KOPT-K1 (cell line): Measurements from ENCODE around the gene IL2RA.
"Not testable (repeated sequence)": the region's sequence is repeated elsewhere in the genome, so short reads cannot be mapped to it uniquely, and the experiment has no call there.

ENCODE experiments used
- H3K27ac ChIP-seq: fragments of 200-600 bp; sonication (generic); 2 replicates; pipeline ENCODE4 v1.5.1; 2016; ENCODE audit warnings: antibody characterized with exemption, mild to moderate bottlenecking, low read depth, low read length; ENCODE audit not compliant: poor library complexity, severe bottlenecking
- H3K36me3 ChIP-seq: fragments of 200-600 bp; sonication (generic); 2 replicates; pipeline ENCODE4 v1.5.1; 2017; ENCODE audit warnings: antibody characterized with exemption, mild to moderate bottlenecking, low read length, moderate library complexity; ENCODE audit not compliant: insufficient read depth
- H3K9me3 ChIP-seq: fragments of 200-600 bp; sonication (generic); 2 replicates; pipeline ENCODE4 v1.5.1; 2017; ENCODE audit warnings: antibody characterized with exemption, low read length, mild to moderate bottlenecking; ENCODE audit not compliant: insufficient read depth, poor library complexity, severe bottlenecking

Gene IL2RA

GRCh38 chr10:5963071-5963470 is 99.1 kb downstream of the IL2RA start:
- Histone ChIP-seq H3K27ac (no peak overlapping the region), H3K36me3 (peaks cover 15% of the 10 kb centered on the region; the same call in 1 of the 2 replicates), H3K9me3 (no peaks in the 10 kb centered on the region)

DNA sequence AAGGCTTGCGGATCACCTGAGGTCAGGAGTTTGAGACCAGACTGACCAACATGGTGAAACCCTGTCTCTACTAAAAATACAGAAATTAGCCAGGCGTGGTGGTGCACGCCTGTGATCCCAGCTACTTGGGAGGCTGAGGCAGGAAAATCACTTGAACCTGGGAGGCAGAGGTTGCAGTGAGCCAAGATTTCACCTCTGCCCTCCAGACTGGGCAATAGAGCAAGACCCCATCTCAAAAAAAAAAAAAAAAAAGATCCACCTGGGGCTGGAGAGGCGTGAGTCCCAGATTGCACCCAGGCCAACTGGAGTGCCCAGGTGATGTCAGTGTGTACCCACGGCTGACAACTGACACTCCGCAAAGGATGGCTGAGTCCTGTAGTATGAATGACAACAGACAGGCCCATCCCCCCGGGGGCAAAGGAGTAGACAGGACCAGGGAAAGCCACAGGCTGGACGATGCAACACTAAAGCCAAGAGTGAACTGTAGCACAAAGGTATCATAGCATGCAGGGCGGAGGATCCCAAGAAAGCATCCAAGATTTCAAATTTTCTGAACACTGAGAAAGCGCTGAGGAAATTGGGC is 99.7 kb downstream of the IL2RA start:
- not testable (repeated sequence) for H3K9me3 ChIP-seq, H3K27ac ChIP-seq
- peaks cover 15% of the 10 kb centered on the region; the same call in 1 of the 2 replicates for H3K36me3 ChIP-seq

GRCh38 chr10:5961405-5962100 is 100.6 kb downstream of the IL2RA start:
- no peaks in the 10 kb centered on the region for H3K9me3 ChIP-seq
- H3K27ac ChIP-seq: no peak overlapping the region
- peaks cover 15% of the 10 kb centered on the region; the same call in 1 of the 2 replicates for H3K36me3 ChIP-seq

- peaks cover 15% of the 10 kb centered on the region; the same call in 1 of the 2 replicates for H3K36me3 ChIP-seq
- not testable (repeated sequence) for H3K9me3 ChIP-seq, H3K27ac ChIP-seq
Observed at GRCh38 chr10:5960973-5961275, 101.2 kb downstream of the IL2RA start.
